Stomach (tissue), 9 donors: ENCODE data around the gene EIF4E1B. TPM values are rescaled to one million over a fixed set of nuclear protein-coding genes. Genes with fewer than 3 reads are reported as not detected.

Experiments used
- DNase-seq, 2 donors: peaks; one replicate each; pipeline versions ENCODE4 v3.0.0 to v3.0.0-alpha.2; 2013 to 2019
- H3K27ac ChIP-seq, 5 donors: fragments of 200-600 bp in 4 of 5; sonication (generic) in 4 of 5; one replicate each; pipeline ENCODE4 v1.5.1; 2013 to 2019; ENCODE audit warnings: mild to moderate bottlenecking in 1 of 5, moderate library complexity in 1 of 5
- H3K27me3 ChIP-seq, 3 donors: fragments of 200-600 bp; sonication (generic); one replicate each; pipeline ENCODE4 v1.5.1; 2017 to 2019; ENCODE audit warnings: mixed run types in 1 of 3
- H3K36me3 ChIP-seq, 4 donors: fragments of 200-600 bp; sonication (generic); 1 replicate in 3 of 4; 2 replicates in 1 of 4; pipeline ENCODE4 v1.5.1; 2016 to 2019
- H3K4me1 ChIP-seq, 4 donors: fragments of 200-600 bp; sonication (generic); one replicate each; pipeline ENCODE4 v1.5.1; 2016 to 2019
- H3K4me3 ChIP-seq, 4 donors: fragments of 200-600 bp; sonication (generic) in 3 of 4; one replicate each; pipeline ENCODE4 v1.5.1; 2016 to 2019; ENCODE audit warnings: mild to moderate bottlenecking in 1 of 4
- H3K9me3 ChIP-seq, 4 donors: fragments of 200-600 bp; sonication (generic); one replicate each; pipeline ENCODE4 v1.5.1; 2016 to 2019
- CTCF ChIP-seq, 7 experiments: fragments of 450-650 bp in 4 of 7; fragments of 200-600 bp in 3 of 7; sonication (generic) in 3 of 7; IDR thresholded peaks; one replicate each; pipeline ENCODE4 v1.5.1; 2016 to 2019; ENCODE audit warnings: antibody characterized with exemption in 7 of 7, control low read depth in 2 of 7, mild to moderate bottlenecking in 1 of 7
- EP300 ChIP-seq: sonication (generic); formaldehyde crosslinking; IDR thresholded peaks from one replicate; pipeline ENCODE4 v1.6.1; 2017; ENCODE audit warnings: antibody characterized with exemption
- POLR2A ChIP-seq, 4 donors: fragments of 450-650 bp; IDR thresholded peaks; one replicate each; pipeline ENCODE4 v1.6.1; 2016; ENCODE audit warnings: antibody characterized with exemption in 4 of 4, control low read depth in 2 of 4, mild to moderate bottlenecking in 1 of 4, moderate library complexity in 1 of 4
- POLR2AphosphoS5 ChIP-seq, 3 donors: sonication (generic); formaldehyde crosslinking; IDR thresholded peaks; one replicate each; pipeline ENCODE4 v1.6.1; 2016; ENCODE audit warnings: antibody characterized with exemption in 3 of 3
- WGBS, 5 donors: extraction: QIAGEN DNeasy Blood & Tissue Kit in 3 of 5; methylation state at CpG; one replicate each; pipeline versions ENCODE4 v1.1.5 to v1.1.7; 2013 to 2018; 5-methylcytosine and 5-hydroxymethylcytosine counted together
- intact Hi-C: fragments of 100-400 bp; cut with DNase I; formaldehyde crosslinking; loops from one replicate; pipeline ENCODE4 v1.15.1; 2023; ENCODE audit warnings: low total_unique reads
- polyA plus RNA-seq, 3 donors: library from polyadenylated mRNA; stranded (reverse); fragments of 200-250 nt; gene quantifications; one replicate each; pipeline ENCODE4 v1.2.3, GENCODE V29; 2013
- total RNA-seq, 5 donors: library from RNA; depleted of rRNA; stranded (reverse); fragments of >200 nt; gene quantifications; one replicate each; pipeline versions ENCODE4 v1.1.0 to v1.2.3, GENCODE V29; 2014 to 2016
- donor health status: healthy with polysubstance abuse.
- donor health status: Bipolar disorder and iron deficiency.
- donor health status: healthy.

The EIF4E1B gene
- total and polyA plus RNA-seq, 8 donors, result not detected

DNA sequence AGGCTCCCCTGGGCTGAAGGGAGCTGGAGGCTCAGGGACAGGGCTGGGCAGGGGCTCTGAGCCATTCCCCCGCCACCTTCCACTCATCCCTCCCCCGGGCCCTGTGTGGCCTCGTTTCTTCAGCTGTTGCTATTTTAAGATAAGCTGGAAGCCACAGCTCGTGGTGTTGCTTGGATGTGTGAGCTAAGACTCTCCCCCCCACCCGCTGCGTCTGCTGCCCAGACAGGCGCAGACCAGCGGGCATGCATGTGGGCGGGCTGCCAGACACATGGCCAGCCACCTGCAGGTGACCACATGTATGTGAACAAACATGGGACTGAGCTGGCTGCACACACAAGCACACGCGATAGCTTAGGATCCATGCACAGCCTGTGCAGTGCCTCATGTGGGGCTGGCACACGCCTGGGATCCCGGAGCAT, 8.8 kb upstream of the EIF4E1B start:
- Histone ChIP-seq H3K9me3 (peaks cover 0 to 7% (median 0%) of the 10 kb centered on the region in 4 donors), H3K4me1 (peaks cover 14 to 25% (median 22%) of the 10 kb centered on the region in 4 donors), H3K4me3 (no peak overlapping the region), H3K27ac (no peak overlapping the region), H3K36me3 (no peaks in the 10 kb centered on the region), H3K27me3 (peaks cover 22 to 99% (median 73%) of the 10 kb centered on the region in 3 donors)
- TF ChIP-seq CTCF (IDR thresholded peaks at IDR 0.05) (no peak), EP300 (no peak), POLR2AphosphoS5 (IDR thresholded peaks at IDR 0.05) (no peak), POLR2A (IDR thresholded peaks at IDR 0.05) (no peak)
- no peak for DNase-seq
- 43 to 58% (median 55%) methylated on average over 8 to 13 of the region's 13 CpGs for WGBS, 5 donors
- intact Hi-C loops, result no loop called here

DNA sequence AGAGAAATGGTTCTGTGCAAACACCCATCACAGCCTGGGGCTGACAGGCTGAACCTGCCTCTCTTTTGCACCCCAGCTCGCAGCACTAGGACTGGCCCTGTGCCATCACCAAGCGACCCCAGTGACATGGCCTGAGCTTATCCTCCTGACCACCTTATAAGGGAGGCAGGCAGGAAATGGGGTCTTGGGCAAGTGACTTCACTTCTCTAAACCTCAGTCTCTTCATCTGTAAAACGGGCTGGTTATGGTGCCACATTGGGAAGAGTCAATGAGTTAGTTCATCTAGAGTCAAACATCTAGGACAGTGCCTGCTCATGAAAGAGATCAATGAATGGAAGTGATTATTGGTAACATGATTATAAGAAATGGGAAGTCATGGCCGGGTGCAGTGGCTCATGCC, 6.3 kb upstream of the EIF4E1B start:
- intact Hi-C loops, result no loop called here
- H3K27me3 ChIP-seq, result peaks cover 17 to 99% (median 79%) of the 10 kb centered on the region in 3 donors
- WGBS, 5 donors, result 75 to 83% (median 77%) methylated on average over 4 of the region's 4 CpGs

GRCh38 chr5:176624938-176625337, 5.5 kb upstream of the EIF4E1B start:
- H3K9me3 ChIP-seq, result no peaks in the 10 kb centered on the region
- no peak for DNase-seq
- 63 to 76% (median 65%) methylated on average over 9 of the region's 9 CpGs for WGBS, 5 donors
- H3K27me3 ChIP-seq, result peaks cover 16 to 99% (median 79%) of the 10 kb centered on the region in 3 donors
- H3K36me3 ChIP-seq, result no peaks in the 10 kb centered on the region
- peaks cover 9 to 23% (median 17%) of the 10 kb centered on the region in 4 donors for H3K4me1 ChIP-seq
- intact Hi-C loops, result no loop called here
- TF ChIP-seq CTCF (IDR thresholded peaks at IDR 0.05) (no peak), POLR2A (IDR thresholded peaks at IDR 0.05) (no peak), EP300 (no peak), POLR2AphosphoS5 (IDR thresholded peaks at IDR 0.05) (no peak)
- H3K4me3 ChIP-seq, result no peak overlapping the region
- H3K27ac ChIP-seq, result no peak overlapping the region

More for the DNA sequence above, 6.3 kb upstream of the EIF4E1B start:
- no peak for DNase-seq
- no peak overlapping the region for H3K4me3 ChIP-seq
- H3K36me3 ChIP-seq, result no peaks in the 10 kb centered on the region
- peaks cover 0 to 6% (median 0%) of the 10 kb centered on the region in 4 donors for H3K9me3 ChIP-seq
- no peak overlapping the region for H3K27ac ChIP-seq
- peaks cover 10 to 23% (median 17%) of the 10 kb centered on the region in 4 donors for H3K4me1 ChIP-seq
- TF ChIP-seq POLR2A (IDR thresholded peaks at IDR 0.05) (no peak), POLR2AphosphoS5 (IDR thresholded peaks at IDR 0.05) (no peak), EP300 (no peak), CTCF (IDR thresholded peaks at IDR 0.05) (no peak)

GRCh38 chr5:176625512-176625911, 5.0 kb upstream of the EIF4E1B start:
- H3K27ac ChIP-seq, result no peak overlapping the region
- intact Hi-C loops, result no loop called here
- peaks cover 13 to 99% (median 79%) of the 10 kb centered on the region in 3 donors for H3K27me3 ChIP-seq
- TF ChIP-seq POLR2AphosphoS5 (IDR thresholded peaks at IDR 0.05), result no peak
- H3K4me1 ChIP-seq, result peaks cover 12 to 23% (median 17%) of the 10 kb centered on the region in 4 donors
- WGBS, 5 donors, result 71 to 85% (median 79%) methylated on average over 2 of the region's 2 CpGs
- H3K4me3 ChIP-seq, result no peak overlapping the region
- no peaks in the 10 kb centered on the region for H3K9me3 ChIP-seq
- H3K36me3 ChIP-seq, result no peaks in the 10 kb centered on the region
- DNase-seq, result no peak
